Measurements from ENCODE around the gene CAPN10. TPM values are rescaled to one million over a fixed set of nuclear protein-coding genes. Genes with fewer than 3 reads are reported as not detected.

The CAPN10 gene
- total and polyA plus RNA-seq, 2 experiments from 2014 or later: 24.2 to 28.8 TPM

GRCh38 chr2:240629968-240630770 is 43.6 kb downstream of the CAPN10 start:
- Histone ChIP-seq H3K4me2 (no peak overlapping the region), H3K27me3 (no peaks in the 10 kb centered on the region), H3K4me3 (no peak overlapping the region), H3K9me2 (replicated peaks; ENCODE audit: insufficient read depth) (no peaks in the 10 kb centered on the region), H4K20me1 (ENCODE audit: insufficient read depth, poor library complexity, severe bottlenecking) (no peaks in the 10 kb centered on the region), H3K4me1 (ENCODE audit: insufficient read depth) (peaks cover 4% of the 10 kb centered on the region), H3K79me2 (no peaks in the 10 kb centered on the region), H3K27ac (no peak overlapping the region), H3K36me3 (replicated peaks; ENCODE audit: insufficient read depth, low read depth) (no peaks in the 10 kb centered on the region), H2AFZ (no peak overlapping the region), H3K9me3 (ENCODE audit: low read depth) (no peaks in the 10 kb centered on the region)
- no peak for DNase-seq (ENCODE audit: low spot score)
- 97% methylated on average over 48 of the region's 50 CpGs for WGBS (ENCODE audit: low lambda C conversion rate, missing lambda C conversion rate)
- TF ChIP-seq, protein P1, sequence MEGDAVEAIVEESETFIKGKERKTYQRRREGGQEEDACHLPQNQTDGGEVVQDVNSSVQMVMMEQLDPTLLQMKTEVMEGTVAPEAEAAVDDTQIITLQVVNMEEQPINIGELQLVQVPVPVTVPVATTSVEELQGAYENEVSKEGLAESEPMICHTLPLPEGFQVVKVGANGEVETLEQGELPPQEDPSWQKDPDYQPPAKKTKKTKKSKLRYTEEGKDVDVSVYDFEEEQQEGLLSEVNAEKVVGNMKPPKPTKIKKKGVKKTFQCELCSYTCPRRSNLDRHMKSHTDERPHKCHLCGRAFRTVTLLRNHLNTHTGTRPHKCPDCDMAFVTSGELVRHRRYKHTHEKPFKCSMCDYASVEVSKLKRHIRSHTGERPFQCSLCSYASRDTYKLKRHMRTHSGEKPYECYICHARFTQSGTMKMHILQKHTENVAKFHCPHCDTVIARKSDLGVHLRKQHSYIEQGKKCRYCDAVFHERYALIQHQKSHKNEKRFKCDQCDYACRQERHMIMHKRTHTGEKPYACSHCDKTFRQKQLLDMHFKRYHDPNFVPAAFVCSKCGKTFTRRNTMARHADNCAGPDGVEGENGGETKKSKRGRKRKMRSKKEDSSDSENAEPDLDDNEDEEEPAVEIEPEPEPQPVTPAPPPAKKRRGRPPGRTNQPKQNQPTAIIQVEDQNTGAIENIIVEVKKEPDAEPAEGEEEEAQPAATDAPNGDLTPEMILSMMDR (IDR thresholded peaks at IDR 0.05; ENCODE audit: poor library complexity): no peak
- TF ChIP-seq EZH2phosphoT487 (IDR thresholded peaks at IDR 0.05; ENCODE audit: low read depth, severe bottlenecking, unreplicated experiment) (no peak), EZH2 (IDR thresholded peaks at IDR 0.05; ENCODE audit: borderline replicate concordance) (no peak)

DNA sequence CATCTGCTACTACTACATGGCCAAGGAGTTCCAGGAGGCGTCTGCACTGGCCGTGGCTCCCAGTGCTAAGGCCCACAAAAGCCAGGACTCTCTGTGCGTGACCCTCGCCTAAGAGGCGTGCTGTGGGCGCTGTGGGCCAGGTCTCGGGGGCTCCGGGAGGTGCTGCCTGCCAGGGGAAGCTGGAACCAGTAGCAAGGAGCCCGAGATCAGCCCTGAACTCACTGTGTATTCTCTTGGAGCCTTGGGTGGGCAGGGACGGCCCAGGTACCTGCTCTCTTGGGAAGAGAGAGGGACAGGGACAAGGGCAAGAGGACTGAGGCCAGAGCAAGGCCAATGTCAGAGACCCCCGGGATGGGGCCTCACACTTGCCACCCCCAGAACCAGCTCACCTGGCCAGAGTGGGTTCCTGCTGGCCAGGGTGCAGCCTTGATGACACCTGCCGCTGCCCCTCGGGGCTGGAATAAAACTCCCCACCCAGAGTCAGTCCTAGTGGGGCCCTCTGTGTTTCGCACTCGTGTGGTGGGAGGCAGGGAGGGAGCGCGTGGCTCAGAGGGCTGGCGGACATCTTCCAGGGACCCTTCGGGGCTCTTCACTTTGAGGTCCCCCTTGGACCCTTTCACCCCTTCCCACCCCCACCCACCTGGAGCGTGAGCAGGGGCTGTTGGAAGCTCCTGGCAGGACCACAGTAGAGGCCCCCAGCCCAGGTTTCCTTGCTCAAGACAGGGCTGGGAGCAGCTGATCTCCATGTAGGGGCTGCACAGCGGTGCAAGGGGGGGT is 44.4 kb downstream of the CAPN10 start:
- Histone ChIP-seq H3K79me2 (no peaks in the 10 kb centered on the region), H3K4me1 (ENCODE audit: insufficient read depth) (peaks cover 4% of the 10 kb centered on the region), H3K4me3 (no peak overlapping the region), H2AFZ (no peak overlapping the region), H3K9me2 (replicated peaks; ENCODE audit: insufficient read depth) (no peaks in the 10 kb centered on the region), H3K4me2 (no peak overlapping the region), H3K27me3 (no peaks in the 10 kb centered on the region), H3K27ac (no peak overlapping the region), H3K36me3 (replicated peaks; ENCODE audit: insufficient read depth, low read depth) (no peaks in the 10 kb centered on the region), H4K20me1 (ENCODE audit: insufficient read depth, poor library complexity, severe bottlenecking) (no peaks in the 10 kb centered on the region), H3K9me3 (ENCODE audit: low read depth) (no peaks in the 10 kb centered on the region)
- WGBS (ENCODE audit: low lambda C conversion rate, missing lambda C conversion rate): 95% methylated on average over 19 of the region's 21 CpGs
- TF ChIP-seq EZH2 (IDR thresholded peaks at IDR 0.05; ENCODE audit: borderline replicate concordance) (no peak), EZH2phosphoT487 (IDR thresholded peaks at IDR 0.05; ENCODE audit: low read depth, severe bottlenecking, unreplicated experiment) (no peak)
- TF ChIP-seq, protein P1 (IDR thresholded peaks at IDR 0.05; ENCODE audit: poor library complexity): no peak
- no peak for DNase-seq (ENCODE audit: low spot score)

- H3K79me2 ChIP-seq: no peaks in the 10 kb centered on the region
- TF ChIP-seq EZH2 (IDR thresholded peaks at IDR 0.05; ENCODE audit: borderline replicate concordance) (no peak), EZH2phosphoT487 (IDR thresholded peaks at IDR 0.05; ENCODE audit: low read depth, severe bottlenecking, unreplicated experiment) (no peak)
- TF ChIP-seq, protein P1 (IDR thresholded peaks at IDR 0.05; ENCODE audit: poor library complexity): no peak
- 89% methylated on average over 11 of the region's 11 CpGs for WGBS (ENCODE audit: low lambda C conversion rate, missing lambda C conversion rate)
- no peaks in the 10 kb centered on the region for H3K9me2 ChIP-seq (replicated peaks; ENCODE audit: insufficient read depth)
- H4K20me1 ChIP-seq (ENCODE audit: insufficient read depth, poor library complexity, severe bottlenecking): no peaks in the 10 kb centered on the region
- no peak overlapping the region for H3K4me2 ChIP-seq
- H3K27me3 ChIP-seq: no peaks in the 10 kb centered on the region
- H3K4me1 ChIP-seq (ENCODE audit: insufficient read depth): peaks cover under 1% of the 10 kb centered on the region
- H2AFZ ChIP-seq: no peak overlapping the region
- H3K27ac ChIP-seq: no peak overlapping the region
- H3K36me3 ChIP-seq (replicated peaks; ENCODE audit: insufficient read depth, low read depth): no peaks in the 10 kb centered on the region
- DNase-seq (ENCODE audit: low spot score): no peak
- H3K9me3 ChIP-seq (ENCODE audit: low read depth): no peaks in the 10 kb centered on the region
- no peak overlapping the region for H3K4me3 ChIP-seq
Measured at GRCh38 chr2:240631548-240632305, 45.2 kb downstream of the CAPN10 start.
